ENCODE results near the gene SLC50A1. TPM values are rescaled to one million over a fixed set of nuclear protein-coding genes. Genes with fewer than 3 reads are reported as not detected.

The SLC50A1 gene
- total RNA-seq, 2 donors from 2014 or later = 102 to 130 TPM

GRCh38 chr1:155124503-155125463 is 10.9 kb upstream of the SLC50A1 start:
- H3K36me3 ChIP-seq = no peaks in the 10 kb centered on the region
- H3K27me3 ChIP-seq = peaks cover 4% of the 10 kb centered on the region
- DNase-seq = peak; percentile 67
- intact Hi-C loops (cut with DNase I) = no loop called here
- peak overlapping the region; percentile 92 for H3K27ac ChIP-seq
- peaks cover 14% of the 10 kb centered on the region for H3K4me1 ChIP-seq
- H3K9ac ChIP-seq (ENCODE audit: low read depth in 2 of 2, low read length in 2 of 2) = peak overlapping the region; percentile 1 to 100
- no peak overlapping the region for H3K4me3 ChIP-seq
- TF ChIP-seq, protein P1, sequence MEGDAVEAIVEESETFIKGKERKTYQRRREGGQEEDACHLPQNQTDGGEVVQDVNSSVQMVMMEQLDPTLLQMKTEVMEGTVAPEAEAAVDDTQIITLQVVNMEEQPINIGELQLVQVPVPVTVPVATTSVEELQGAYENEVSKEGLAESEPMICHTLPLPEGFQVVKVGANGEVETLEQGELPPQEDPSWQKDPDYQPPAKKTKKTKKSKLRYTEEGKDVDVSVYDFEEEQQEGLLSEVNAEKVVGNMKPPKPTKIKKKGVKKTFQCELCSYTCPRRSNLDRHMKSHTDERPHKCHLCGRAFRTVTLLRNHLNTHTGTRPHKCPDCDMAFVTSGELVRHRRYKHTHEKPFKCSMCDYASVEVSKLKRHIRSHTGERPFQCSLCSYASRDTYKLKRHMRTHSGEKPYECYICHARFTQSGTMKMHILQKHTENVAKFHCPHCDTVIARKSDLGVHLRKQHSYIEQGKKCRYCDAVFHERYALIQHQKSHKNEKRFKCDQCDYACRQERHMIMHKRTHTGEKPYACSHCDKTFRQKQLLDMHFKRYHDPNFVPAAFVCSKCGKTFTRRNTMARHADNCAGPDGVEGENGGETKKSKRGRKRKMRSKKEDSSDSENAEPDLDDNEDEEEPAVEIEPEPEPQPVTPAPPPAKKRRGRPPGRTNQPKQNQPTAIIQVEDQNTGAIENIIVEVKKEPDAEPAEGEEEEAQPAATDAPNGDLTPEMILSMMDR (IDR thresholded peaks at IDR 0.05) = no peak
- no peaks in the 10 kb centered on the region for H3K9me3 ChIP-seq

- peak overlapping the region; percentile 92 for H3K27ac ChIP-seq
- H3K4me3 ChIP-seq = no peak overlapping the region
- TF ChIP-seq, protein P1 (IDR thresholded peaks at IDR 0.05) = no peak
- H3K9me3 ChIP-seq = no peaks in the 10 kb centered on the region
- H3K27me3 ChIP-seq = peaks cover 4% of the 10 kb centered on the region
- no peaks in the 10 kb centered on the region for H3K36me3 ChIP-seq
- no peak for DNase-seq
- H3K4me1 ChIP-seq = peaks cover 14% of the 10 kb centered on the region
- intact Hi-C loops (cut with DNase I) = no loop called here
- peak overlapping the region in 1 of 2 donors; percentile 100 for H3K9ac ChIP-seq (ENCODE audit: low read depth in 2 of 2, low read length in 2 of 2)
These were observed 10.1 kb upstream of the SLC50A1 start for GRCh38 chr1:155125511-155125945.

DNA sequence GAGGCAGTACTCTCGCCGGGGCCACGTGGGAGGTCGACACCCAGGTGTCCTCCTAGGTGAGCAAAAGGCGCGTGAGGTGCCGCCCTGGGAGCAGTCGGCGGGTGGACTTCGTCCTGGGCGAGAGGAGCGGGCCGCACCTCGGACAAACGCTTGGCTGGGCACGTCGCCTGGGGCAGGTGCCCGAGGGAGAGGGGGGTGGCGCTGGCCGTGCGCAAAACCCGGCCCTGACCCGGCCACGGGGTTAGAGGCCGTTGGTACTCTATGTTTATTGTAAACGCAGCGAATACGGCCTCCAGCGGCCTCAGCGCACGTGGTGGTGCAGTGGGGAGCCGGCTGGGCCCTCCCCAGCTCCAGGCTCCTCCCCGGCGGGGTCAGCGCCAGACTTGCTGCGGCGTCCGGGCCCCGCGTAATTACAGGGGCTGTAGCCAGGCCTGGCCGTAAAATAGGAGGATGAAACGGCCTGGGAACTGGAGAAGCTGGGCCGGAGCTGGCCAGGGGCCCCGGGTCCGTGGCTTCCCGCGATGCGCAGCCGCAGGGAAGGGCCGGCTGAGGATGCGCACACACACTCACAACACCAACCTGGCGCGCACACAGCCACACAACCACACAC is 9.6 kb upstream of the SLC50A1 start:
- H3K4me3 ChIP-seq = peak overlapping the region; percentile 78

DNA sequence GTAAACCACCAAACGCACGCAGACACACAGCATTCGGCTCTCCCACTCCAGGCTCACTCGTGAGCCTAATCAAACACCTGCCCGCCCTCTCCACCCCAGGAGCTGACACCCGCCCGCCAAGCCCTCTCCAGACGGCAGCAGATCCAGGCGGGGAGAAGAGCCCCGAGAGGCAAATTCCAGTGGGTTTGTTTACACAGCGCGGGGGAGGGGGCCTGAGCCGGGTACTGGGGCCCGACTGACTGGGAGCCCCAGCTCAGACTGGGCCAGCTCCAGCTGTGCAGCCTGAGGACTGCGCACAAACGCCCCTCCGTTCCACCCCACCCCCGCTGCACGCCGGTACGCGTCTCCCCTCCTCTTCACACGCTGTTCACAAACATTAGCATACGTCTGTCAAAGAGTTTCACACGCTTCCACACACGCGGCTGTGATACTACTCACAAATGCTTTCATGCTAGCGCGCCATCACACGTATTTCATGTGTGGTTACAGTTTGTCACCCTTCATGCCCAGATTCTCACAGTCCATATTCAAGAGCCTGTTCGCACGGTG is 9.0 kb upstream of the SLC50A1 start:
- H3K36me3 ChIP-seq = no peaks in the 10 kb centered on the region
- peak overlapping the region; percentile 82 to 100 for H3K9ac ChIP-seq (ENCODE audit: low read depth in 2 of 2, low read length in 2 of 2)
- H3K27ac ChIP-seq = peak overlapping the region; percentile 92
- TF ChIP-seq, protein P1 (IDR thresholded peaks at IDR 0.05) = no peak
- peak; percentile 63 for DNase-seq
- peaks cover 4% of the 10 kb centered on the region for H3K27me3 ChIP-seq
- no peaks in the 10 kb centered on the region for H3K9me3 ChIP-seq
- peak overlapping the region; percentile 78 for H3K4me3 ChIP-seq
- peaks cover 14% of the 10 kb centered on the region for H3K4me1 ChIP-seq
- intact Hi-C loops (cut with DNase I) = no loop called here

More for the DNA sequence above, 9.6 kb upstream of the SLC50A1 start:
- Histone ChIP-seq H3K4me1 (peaks cover 14% of the 10 kb centered on the region), H3K9ac (ENCODE audit: low read depth in 2 of 2, low read length in 2 of 2) (peak overlapping the region; percentile 82 to 100), H3K27me3 (peaks cover 4% of the 10 kb centered on the region), H3K36me3 (no peaks in the 10 kb centered on the region), H3K27ac (peak overlapping the region; percentile 92), H3K9me3 (no peaks in the 10 kb centered on the region)
- TF ChIP-seq, protein P1 (IDR thresholded peaks at IDR 0.05) = no peak
- intact Hi-C loops (cut with DNase I) = no loop called here
- DNase-seq = peak; percentile 95
